TTC549 (cell line): Measurements from ENCODE around the gene SMARCA2.

Experiments used
- FAIRE-seq: peaks from 2 replicates; lab custom pipeline; 2012; peaks lifted over from hg19 to GRCh38; lab: Jason Lieb, UNC

The SMARCA2 gene

DNA sequence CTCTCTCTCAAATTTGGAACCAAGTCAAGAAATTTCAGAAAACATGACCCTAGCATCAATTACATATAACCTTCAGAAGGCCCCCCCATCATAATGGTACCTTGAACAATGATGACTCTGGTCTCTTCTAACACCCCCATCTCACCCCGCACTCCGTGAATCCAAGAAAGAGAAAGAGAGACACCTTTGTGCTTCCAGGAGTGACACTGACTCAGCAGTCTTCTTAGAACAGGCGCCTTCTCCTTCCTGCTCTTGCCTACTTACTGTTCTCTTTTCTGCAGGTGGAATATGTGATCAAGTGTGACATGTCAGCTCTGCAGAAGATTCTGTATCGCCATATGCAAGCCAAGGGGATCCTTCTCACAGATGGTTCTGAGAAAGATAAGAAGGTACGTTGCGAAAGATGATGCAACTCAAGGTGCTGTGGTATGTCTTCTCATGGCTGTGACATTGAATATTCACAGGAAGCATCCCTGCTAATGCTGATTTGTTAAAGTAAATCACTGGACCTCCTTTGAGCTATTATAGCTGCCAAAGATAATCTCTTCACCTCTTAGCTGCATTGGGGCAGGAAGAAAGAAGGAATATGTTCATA, 81.3 kb downstream of the SMARCA2 start:
- FAIRE-seq, result no peak

GRCh38 chr9:2106666-2107065, 91.5 kb downstream of the SMARCA2 start:
- FAIRE-seq, result no peak

- no peak for FAIRE-seq
Observed at GRCh38 chr9:2107906-2108451, 92.8 kb downstream of the SMARCA2 start.

DNA sequence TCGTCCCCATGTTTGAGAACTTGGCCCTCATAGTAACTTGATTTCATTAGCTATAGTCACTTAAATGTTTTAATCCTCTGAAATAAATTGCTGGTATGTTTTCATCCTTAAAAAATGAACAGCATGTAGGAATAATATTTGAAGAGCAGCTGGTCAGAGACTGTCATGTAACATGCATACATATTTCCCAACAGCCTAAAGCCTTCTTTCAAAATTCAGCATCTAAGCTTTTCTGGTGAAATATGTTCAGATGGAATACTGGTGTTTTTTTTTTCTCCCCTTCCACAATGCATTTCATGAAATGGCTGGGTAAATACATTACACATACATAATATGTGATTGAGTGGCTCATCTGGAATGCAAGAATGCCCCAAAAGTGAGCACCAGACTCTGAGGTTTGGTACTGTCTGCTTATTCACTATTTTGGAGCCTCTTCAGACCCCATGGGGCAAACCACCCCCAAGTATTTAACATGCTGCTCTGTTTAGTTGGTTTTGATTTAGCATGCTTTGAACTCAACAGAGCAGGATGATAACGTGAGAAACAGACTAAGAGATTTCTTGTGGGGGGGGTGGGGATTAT, 94.0 kb downstream of the SMARCA2 start:
- FAIRE-seq, result no peak

GRCh38 chr9:2110036-2110435, 94.9 kb downstream of the SMARCA2 start:
- FAIRE-seq, result no peak

DNA sequence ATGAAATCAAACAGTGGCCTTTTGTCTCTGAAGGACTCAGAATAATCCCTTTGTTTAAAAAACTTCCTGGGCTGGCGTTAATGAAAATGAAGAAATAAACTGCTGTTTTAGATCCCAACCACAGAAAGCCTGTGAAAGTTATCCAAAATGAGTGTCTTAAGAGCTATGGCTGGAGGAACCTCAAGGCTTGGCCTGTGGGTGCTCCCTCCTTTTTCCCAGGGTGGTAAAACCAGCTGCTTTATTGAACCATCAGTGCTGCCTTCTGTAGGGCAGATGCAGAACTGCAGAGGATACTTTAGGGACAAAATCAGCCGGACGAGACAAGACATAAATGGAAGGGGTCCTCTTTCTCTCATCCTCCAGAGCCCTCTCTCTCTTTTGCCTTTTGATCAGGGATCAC, 100.9 kb downstream of the SMARCA2 start:
- FAIRE-seq, result no peak

- no peak for FAIRE-seq
Observed at GRCh38 chr9:2117527-2117926, 102.4 kb downstream of the SMARCA2 start.

GRCh38 chr9:2119566-2119965, 104.4 kb downstream of the SMARCA2 start:
- FAIRE-seq, result no peak

DNA sequence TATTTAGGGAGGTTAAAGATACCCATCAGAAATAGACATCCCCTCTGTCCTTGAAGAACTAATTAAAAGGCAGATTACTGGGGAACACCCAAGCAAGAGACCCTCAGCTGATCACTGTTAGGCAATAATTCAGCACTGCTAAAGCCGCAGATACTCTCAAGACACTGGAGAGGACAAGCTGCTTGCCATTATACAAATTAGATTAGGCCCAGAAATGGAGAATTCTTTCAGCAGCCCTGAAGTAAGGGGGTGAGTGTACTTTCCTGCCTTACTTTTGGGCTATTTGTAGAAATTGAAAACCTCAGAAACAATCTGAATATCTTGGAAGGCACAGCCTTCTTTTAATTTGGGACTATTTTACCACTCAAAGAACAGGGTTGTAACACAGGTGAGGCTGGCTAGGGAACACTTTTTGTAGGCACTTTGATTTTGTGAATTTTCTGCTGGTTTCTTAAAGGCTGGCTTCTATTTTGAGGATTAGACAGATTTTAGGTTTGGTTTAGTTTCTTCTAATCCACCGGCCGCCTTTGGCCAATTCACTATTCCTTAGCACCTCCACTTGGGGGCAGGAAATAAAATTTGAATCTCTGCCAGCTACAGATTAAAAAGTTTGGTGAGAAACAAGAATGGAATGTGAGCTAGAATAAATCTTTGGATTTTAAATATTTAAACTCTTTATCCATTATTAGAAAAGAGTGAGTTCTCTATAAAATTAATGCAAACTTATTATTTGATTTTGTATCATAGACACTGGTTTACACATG, 106.0 kb downstream of the SMARCA2 start:
- FAIRE-seq, result no peak

- no peak for FAIRE-seq
Observed at GRCh38 chr9:2122299-2122698, 107.2 kb downstream of the SMARCA2 start.

DNA sequence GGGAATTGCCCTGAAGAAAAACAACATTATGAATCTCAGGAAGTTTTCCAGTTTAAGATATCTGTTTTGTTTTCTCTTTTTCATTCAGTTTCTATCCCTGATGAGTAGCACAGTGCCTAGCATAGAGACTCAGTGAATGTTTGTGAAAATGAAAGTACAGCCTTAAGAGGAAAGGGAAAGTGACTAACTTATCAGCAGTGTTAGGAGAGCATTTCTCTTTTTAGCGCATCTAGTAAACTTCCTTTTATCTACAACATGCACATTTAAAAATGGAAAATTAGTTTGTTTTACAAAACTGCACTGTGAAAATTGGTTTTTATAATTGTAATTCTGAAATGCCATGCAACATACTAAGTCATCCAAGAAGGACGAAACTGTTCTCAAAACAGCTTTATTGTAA, 110.8 kb downstream of the SMARCA2 start:
- FAIRE-seq, result no peak

DNA sequence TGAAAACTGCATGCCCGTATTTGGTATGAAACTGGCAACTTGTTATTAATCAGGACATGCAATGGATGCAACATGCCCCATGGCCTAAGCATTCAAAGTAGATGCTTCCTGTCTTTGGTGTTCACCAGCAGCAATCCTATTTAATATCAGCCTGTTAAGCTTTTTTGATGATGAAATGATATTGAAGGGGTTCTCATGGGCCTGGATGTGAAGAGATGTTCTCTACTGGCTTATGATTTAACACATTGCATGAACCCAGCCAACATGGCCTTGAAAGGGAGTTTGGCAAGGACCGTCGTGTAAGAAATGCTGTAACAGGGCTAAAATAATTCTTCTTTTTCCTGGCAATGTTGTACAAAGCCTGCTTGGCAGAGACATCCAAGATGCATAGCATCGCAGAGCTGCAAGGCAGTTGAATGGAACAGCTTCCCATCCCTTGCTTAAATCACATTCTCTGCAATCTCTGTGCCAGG, 111.2 kb downstream of the SMARCA2 start:
- no peak for FAIRE-seq

DNA sequence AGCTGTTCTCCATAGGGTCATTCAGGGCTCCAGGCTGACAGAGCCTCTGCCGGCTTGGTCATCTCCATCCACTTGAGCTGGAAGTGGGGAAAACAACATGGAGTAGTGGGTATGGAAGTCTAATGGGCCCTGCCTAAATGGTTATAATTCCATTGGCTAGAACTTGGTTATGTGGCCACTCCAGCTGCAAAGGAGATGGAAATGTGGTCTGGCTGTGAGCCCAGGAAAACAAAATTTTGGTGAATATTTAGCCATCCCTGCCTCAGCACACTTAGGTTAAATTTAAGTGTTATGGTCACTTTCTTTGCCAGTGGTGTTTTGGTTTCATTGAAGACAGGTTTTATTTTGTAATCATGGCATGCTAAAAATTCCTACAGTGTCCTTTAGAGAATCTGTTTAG, 112.3 kb downstream of the SMARCA2 start:
- FAIRE-seq, result no peak

DNA sequence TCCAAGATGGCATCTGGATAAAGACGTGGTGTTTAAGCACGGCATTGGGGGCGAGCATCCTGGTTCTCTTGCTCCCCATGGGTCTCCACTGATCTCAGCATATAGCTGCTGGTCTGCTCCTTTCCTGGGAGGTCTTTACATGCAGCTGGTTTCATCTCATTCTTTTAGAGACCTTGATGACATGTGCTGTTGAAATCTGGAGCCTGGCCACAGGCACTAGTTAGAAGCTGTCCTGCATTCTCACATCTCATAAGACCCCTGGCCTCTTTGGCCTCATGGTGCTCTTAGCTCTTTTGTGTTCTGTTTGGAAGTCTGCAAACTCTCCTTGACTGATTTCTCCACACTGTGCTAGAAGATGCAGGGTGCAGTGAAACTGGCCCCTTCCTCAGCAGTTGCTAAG, 113.0 kb downstream of the SMARCA2 start:
- no peak for FAIRE-seq

GRCh38 chr9:2128618-2129017, 113.5 kb downstream of the SMARCA2 start:
- no peak for FAIRE-seq

GRCh38 chr9:2130941-2131340, 115.8 kb downstream of the SMARCA2 start:
- no peak for FAIRE-seq

- FAIRE-seq, result peak; percentile 88
Observed at GRCh38 chr9:2132484-2133082, 117.4 kb downstream of the SMARCA2 start.

GRCh38 chr9:2134391-2134790, 119.2 kb downstream of the SMARCA2 start:
- FAIRE-seq, result no peak

DNA sequence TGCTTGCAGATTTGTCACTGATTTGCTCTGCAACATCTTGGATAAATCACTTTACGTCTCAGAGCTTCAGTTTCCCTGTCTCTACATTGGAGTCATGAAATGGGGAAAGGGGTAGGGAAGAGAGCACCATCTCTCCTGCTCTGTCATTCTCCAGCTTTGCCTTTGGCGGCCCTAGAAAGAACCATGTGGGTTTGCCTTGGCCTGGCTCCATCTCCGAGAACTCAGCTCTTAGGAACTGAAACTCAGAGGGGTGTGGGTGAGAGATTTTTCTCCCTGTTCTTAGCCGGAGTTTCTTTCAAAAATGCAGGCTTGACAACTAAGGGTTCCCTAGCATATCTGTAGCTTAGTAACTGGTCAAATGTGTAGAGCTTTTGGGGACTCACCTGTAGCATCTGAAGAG, 123.5 kb downstream of the SMARCA2 start:
- no peak for FAIRE-seq

DNA sequence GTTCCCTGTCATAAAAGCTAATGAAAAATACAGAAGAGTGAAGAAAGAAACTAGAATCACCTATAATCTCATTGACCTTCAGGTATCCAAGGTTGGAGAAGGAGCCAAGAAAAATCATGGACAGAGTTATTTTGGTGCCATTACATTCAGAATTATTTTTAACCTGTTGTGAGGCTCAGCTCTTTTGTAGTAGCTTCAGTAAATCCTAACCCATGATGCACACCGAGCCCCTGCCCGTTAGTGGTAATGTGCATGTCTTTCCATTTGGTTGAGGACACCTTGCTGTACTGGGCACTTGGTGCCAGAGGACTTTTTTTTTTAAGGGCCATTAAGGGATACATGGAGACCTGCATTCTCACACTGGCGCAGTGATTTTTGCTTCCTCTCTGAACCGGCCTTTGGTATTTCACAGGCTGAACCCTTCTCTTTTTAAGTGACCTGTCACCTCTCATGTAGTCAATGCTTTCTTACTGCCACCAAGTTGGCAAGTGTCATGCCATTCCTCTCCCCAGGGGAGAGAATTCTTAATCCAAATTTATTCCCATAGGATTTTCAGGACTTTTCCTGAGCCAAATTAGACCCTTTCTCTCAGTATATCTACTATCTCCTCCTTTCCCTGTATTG, 125.6 kb downstream of the SMARCA2 start:
- FAIRE-seq, result no peak

GRCh38 chr9:2142212-2142611, 127.1 kb downstream of the SMARCA2 start:
- no peak for FAIRE-seq

DNA sequence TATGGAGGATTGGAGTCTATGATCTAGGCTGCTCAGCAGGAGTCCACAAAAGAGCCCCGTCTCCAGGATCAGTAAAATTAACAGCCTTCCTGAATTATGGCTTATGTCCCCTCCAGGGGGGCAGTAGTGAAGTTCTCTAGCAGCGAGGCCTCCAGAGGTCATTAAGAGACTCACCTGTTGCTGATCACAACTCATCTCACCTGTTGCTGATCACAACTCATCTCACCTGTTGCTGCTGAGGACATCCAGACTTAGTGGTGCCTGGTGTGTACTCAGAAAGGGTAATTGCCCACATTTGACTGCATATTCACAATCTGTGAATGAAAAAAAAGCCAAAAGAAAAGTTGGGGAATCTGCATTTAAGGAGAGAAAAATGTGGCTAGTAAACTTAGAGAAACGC, 129.5 kb downstream of the SMARCA2 start:
- no peak for FAIRE-seq

GRCh38 chr9:2145746-2146145, 130.6 kb downstream of the SMARCA2 start:
- no peak for FAIRE-seq
